Esophagus muscularis mucosa (tissue), 4 donors: Measurements from ENCODE around the gene TNRC6C. TPM values are rescaled to one million over a fixed set of nuclear protein-coding genes. Genes with fewer than 3 reads are reported as not detected.

Source experiments
- DNase-seq: peaks from one replicate; pipeline ENCODE4 v3.0.0-alpha.2; 2017; ENCODE audit errors: extremely low spot score
- H3K27ac ChIP-seq, 4 donors: fragments of 200-600 bp; sonication (generic); replicated peaks in 1 of 4; 1 replicate in 3 of 4; 2 replicates in 1 of 4; pipeline ENCODE4 v1.5.1; 2016 to 2019; ENCODE audit warnings: mild to moderate bottlenecking in 1 of 4
- H3K27me3 ChIP-seq, 4 donors: fragments of 200-600 bp; sonication (generic); one replicate each; pipeline versions ENCODE4 v1.5.1 to v1.6.0; 2016 to 2019
- H3K36me3 ChIP-seq, 4 donors: fragments of 200-600 bp; sonication (generic); one replicate each; pipeline ENCODE4 v1.5.1; 2016 to 2019
- H3K4me1 ChIP-seq, 4 donors: fragments of 200-600 bp; sonication (generic); one replicate each; pipeline ENCODE4 v1.5.1; 2016 to 2019
- H3K4me3 ChIP-seq, 4 donors: fragments of 200-600 bp; sonication (generic); 1 replicate in 2 of 4; 2 replicates in 2 of 4; pipeline ENCODE4 v1.5.1; 2016 to 2019; ENCODE audit warnings: mild to moderate bottlenecking in 4 of 4, moderate library complexity in 1 of 4
- H3K9me3 ChIP-seq, 4 donors: fragments of 200-600 bp; sonication (generic); 1 replicate in 3 of 4; 2 replicates in 1 of 4; pipeline ENCODE4 v1.5.1; 2016 to 2019
- EP300 ChIP-seq: sonication (generic); formaldehyde crosslinking; IDR thresholded peaks from one replicate; pipeline ENCODE4 v1.6.1; 2017; ENCODE audit warnings: antibody characterized with exemption
- POLR2A ChIP-seq: fragments of 450-650 bp; IDR thresholded peaks from one replicate; pipeline ENCODE4 v1.6.1; 2017; ENCODE audit warnings: antibody characterized with exemption, moderate library complexity, mild to moderate bottlenecking, low read depth
- POLR2AphosphoS5 ChIP-seq, 2 donors: sonication (generic); formaldehyde crosslinking; IDR thresholded peaks; one replicate each; pipeline ENCODE4 v1.6.1; 2017; ENCODE audit warnings: antibody characterized with exemption in 2 of 2
- WGBS: methylation state at CpG from one replicate; pipeline ENCODE4 v1.1.5; 2018; 5-methylcytosine and 5-hydroxymethylcytosine counted together
- intact Hi-C: fragments of 100-400 bp; cut with DNase I; formaldehyde crosslinking; loops from one replicate; pipeline ENCODE4 v1.15.1; 2023
- total RNA-seq, 4 donors: library from RNA; depleted of rRNA; stranded (reverse); fragments of >200 nt; gene quantifications; one replicate each; pipeline versions ENCODE4 v1.1.0 to v1.2.1, GENCODE V29; 2016
- TF ChIP-seq, protein P1 (sequence below), 3 experiments: fragments of 200-600 bp in 2 of 3; fragments of 450-650 bp in 1 of 3; sonication (generic) in 2 of 3; IDR thresholded peaks; one replicate each; pipeline ENCODE4 v1.5.1; 2017 to 2019; ENCODE audit warnings: antibody characterized with exemption in 3 of 3, mild to moderate bottlenecking in 2 of 3, moderate library complexity in 1 of 3

The TNRC6C gene
- total RNA-seq, 4 donors from 2014 or later, result 21.4 to 31.6 (median 29.0) TPM

DNA sequence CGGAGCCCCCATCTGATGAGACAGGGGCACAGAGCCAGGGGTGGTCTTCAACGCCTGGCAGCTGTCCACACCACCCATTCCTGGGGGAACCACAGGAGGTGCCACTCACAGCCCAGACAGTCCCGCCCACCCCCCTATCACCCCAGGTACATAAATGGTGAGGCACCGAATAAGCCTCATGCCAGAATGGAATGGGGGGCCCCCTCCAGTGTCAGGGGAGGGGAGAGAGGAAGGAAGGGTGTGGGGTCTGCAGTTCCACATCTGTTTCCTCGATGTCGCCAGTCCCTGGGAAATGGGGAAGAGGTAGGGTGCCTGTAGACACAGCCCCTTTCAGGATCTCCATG, 168.4 kb downstream of the TNRC6C start:
- DNase-seq, result no peak
- Histone ChIP-seq H3K9me3 (no peaks in the 10 kb centered on the region), H3K36me3 (peaks cover 0 to 44% (median 37%) of the 10 kb centered on the region in 4 donors), H3K27ac (peak overlapping the region; percentile 71 to 86 (median 78)), H3K4me3 (peak overlapping the region in 3 of 4 donors; percentile 7 to 82 (median 70)), H3K27me3 (peaks cover 5 to 52% (median 11%) of the 10 kb centered on the region in 4 donors), H3K4me1 (peaks cover 65 to 78% (median 73%) of the 10 kb centered on the region in 4 donors)
- 50% methylated on average over 1 of the region's 6 CpGs for WGBS
- intact Hi-C loops, result no loop called here
- TF ChIP-seq POLR2A (no peak), POLR2AphosphoS5 (IDR thresholded peaks at IDR 0.05) (no peak), EP300 (no peak)
- TF ChIP-seq, protein P1, sequence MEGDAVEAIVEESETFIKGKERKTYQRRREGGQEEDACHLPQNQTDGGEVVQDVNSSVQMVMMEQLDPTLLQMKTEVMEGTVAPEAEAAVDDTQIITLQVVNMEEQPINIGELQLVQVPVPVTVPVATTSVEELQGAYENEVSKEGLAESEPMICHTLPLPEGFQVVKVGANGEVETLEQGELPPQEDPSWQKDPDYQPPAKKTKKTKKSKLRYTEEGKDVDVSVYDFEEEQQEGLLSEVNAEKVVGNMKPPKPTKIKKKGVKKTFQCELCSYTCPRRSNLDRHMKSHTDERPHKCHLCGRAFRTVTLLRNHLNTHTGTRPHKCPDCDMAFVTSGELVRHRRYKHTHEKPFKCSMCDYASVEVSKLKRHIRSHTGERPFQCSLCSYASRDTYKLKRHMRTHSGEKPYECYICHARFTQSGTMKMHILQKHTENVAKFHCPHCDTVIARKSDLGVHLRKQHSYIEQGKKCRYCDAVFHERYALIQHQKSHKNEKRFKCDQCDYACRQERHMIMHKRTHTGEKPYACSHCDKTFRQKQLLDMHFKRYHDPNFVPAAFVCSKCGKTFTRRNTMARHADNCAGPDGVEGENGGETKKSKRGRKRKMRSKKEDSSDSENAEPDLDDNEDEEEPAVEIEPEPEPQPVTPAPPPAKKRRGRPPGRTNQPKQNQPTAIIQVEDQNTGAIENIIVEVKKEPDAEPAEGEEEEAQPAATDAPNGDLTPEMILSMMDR (IDR thresholded peaks at IDR 0.05), result no peak

DNA sequence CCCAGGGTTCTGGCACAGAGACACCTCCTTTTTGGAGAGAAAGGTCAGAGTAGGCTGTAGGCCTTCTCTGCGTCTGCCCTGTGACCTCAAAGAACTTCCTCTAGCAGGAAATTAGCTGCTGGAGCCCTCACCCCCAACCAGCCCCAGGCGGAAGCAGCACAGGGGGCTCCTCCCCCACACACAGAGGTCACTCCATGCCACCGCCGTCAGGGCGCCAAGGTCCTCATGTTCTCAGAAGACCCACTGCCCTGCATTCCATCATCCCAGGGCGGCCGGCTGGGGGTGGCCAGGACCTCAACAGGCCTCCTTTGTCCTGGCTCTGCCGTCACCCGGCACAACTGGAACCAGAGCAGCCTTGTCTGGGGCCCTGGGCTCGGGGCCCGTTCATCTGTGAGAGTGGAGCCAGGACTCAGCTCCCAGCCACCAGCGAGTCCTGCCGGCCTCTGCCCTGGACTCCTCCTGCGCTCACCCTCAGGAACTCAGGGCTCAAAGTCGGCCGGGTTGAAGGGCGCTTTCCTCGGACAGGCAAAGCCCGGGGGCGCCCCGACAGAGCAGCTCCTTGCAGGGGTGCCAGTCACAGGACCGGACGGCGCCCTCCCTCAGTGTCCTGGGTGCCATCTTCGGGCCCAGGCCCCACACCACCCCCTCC, 168.9 kb downstream of the TNRC6C start:
- Histone ChIP-seq H3K4me3 (peak overlapping the region; percentile 70 to 82 (median 73)), H3K36me3 (peaks cover 0 to 39% (median 32%) of the 10 kb centered on the region in 4 donors), H3K4me1 (peaks cover 70 to 83% (median 78%) of the 10 kb centered on the region in 4 donors), H3K9me3 (no peaks in the 10 kb centered on the region), H3K27me3 (peaks cover 5 to 57% (median 14%) of the 10 kb centered on the region in 4 donors), H3K27ac (peak overlapping the region; percentile 71 to 86 (median 78))
- peak; percentile 48 to 62 for TF ChIP-seq POLR2AphosphoS5 (IDR thresholded peaks at IDR 0.05)
- no peak for TF ChIP-seq POLR2A
- intact Hi-C loops, result no loop called here
- DNase-seq, result no peak
- 14% methylated on average over 1 of the region's 25 CpGs for WGBS

DNA sequence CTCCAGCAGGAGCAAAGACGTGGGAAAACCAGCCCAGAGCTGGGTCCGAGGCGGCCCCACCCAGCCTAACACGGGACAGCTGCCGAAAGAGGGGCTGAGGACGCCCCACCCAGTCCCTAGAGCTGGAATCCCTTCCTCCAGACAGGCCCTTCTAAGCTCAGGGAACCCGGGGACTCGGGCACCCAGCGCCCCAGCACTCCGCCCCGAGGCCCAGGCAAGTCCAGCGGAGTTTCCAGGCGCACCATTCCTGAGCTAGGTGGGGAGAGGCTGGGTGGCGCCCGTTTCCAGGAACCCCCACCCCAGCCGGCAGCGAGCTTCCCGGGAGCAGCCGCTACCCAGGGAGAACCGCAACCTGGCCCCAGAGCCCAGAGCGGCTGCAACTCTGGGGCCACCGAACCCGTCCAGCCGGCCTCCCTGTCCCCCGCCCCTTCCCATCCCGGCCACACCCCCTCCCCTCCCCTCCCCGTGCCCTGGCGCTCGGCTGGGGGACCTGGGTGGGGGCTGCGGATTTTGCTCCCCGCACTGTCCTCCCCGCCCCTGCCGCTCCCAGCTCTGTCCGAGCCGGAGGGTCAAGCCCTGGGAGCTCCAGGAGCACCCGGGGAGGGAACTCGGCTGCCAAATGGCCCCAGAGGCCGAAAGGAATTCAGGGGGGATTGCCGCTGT, 169.5 kb downstream of the TNRC6C start:
- DNase-seq, result no peak
- Histone ChIP-seq H3K9me3 (no peaks in the 10 kb centered on the region), H3K4me3 (peak overlapping the region; percentile 70 to 82 (median 73)), H3K4me1 (peaks cover 70 to 86% (median 82%) of the 10 kb centered on the region in 4 donors), H3K36me3 (peaks cover 0 to 33% (median 25%) of the 10 kb centered on the region in 4 donors), H3K27me3 (peaks cover 5 to 59% (median 14%) of the 10 kb centered on the region in 4 donors), H3K27ac (peak overlapping the region; percentile 71 to 86 (median 78))
- no CpG with 5 or more reads among the region's 39 CpGs for WGBS
- no peak for TF ChIP-seq POLR2A
- intact Hi-C loops, result no loop called here

DNA sequence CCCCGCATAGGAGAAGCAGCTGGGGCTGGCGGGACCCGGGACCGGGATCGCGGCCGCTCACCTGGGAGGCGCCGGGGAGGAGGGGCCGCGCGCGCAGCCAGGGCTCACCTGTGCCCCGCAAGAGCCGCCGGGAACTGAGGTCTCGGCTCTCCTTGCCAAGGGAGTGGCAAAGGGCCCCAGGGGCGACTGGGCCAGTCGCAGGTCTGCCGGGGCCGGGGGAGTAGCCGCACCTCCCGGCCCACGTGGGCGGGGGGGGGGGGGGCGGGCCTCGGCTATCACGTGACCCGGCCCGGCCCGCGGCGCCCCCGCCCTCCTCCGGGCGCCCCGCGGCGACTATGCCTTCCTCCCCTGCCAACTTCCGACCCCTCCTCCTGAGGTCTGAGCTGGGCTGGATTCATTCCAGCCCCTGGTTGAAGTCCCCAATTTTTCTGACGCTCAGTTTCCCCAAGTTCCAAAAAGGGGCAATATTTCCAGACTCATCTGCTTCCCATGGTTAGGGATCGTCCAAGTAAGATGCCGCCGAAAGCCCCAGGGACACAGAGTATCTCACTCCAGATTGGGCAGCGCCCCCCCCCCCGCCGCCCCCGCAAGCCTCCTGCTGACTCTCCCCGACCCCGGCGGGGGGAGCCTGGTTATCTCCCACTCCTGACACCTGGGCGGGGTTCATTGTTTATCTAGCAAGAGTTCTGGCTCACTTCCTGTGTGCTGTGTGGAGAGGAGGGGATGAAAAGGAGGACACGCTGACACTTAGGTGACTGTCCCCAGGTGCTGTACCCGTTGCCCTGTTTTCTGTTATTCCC, 170.2 kb downstream of the TNRC6C start, which contains the start of gene TMC6:
TMC6 (minus strand) TSS at position 205 of the 800 bp plus-strand sequence. CDS start 1,923 bp downstream, outside the sequence.
- 12% methylated on average over 21 of the region's 54 CpGs for WGBS
- intact Hi-C loops, result no loop called here
- TF ChIP-seq POLR2A (no peak), POLR2AphosphoS5 (IDR thresholded peaks at IDR 0.05) (peak in 1 of 2 donors; percentile 41)
- no peak for DNase-seq
- peak within 1 kb of the TSS; percentile 71 to 86 (median 78) for H3K27ac ChIP-seq
- peaks cover 5 to 59% (median 14%) of the 10 kb centered on the region in 4 donors for H3K27me3 ChIP-seq
- H3K4me3 ChIP-seq, result peak within 1 kb of the TSS; percentile 70 to 82 (median 73)
- peaks cover 70 to 90% (median 86%) of the 10 kb centered on the region in 4 donors for H3K4me1 ChIP-seq
- peaks cover 0 to 25% (median 21%) of the 10 kb centered on the region in 4 donors for H3K36me3 ChIP-seq
- H3K9me3 ChIP-seq, result no peaks in the 10 kb centered on the region

DNA sequence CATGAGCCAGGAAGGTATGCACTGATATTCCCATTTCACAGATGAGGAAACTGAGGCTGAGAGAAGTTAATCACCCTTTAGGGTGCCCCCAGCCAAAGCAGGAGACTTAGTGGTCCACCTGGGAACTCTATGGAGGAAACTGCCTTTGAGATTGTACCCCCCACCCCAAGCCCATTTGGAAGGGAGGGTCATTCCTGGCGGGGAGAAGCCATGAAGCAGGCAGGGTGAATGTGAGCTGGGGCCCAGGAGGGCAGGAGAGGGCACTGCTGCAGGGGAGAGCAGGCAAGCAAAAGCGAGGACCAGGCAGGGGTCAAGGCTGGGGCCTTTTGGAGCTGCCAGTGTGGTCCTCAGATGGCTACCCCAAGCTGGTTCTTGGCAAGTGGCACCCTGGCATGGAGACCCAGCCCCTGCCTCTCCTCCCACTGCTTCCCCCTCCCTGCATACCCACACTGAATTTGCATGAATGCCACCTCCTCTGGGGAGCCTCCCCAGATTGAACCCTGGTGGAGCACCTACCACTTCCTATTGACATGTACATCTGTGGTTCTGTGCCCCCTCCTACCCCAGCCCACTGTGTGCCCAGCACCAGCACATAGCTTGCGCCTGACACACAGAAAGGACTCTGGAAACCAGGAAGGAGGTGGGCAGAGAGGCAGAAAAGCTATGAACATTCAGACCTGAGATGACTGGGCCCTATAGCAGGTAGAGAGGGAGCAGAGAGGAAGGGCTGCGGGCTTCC, 171.0 kb downstream of the TNRC6C start:
- Histone ChIP-seq H3K4me3 (peak overlapping the region in 2 of 4 donors; percentile 70 to 82), H3K4me1 (peaks cover 65 to 93% (median 86%) of the 10 kb centered on the region in 4 donors), H3K27ac (peak overlapping the region in 3 of 4 donors; percentile 71 to 86 (median 76)), H3K27me3 (peaks cover 5 to 59% (median 14%) of the 10 kb centered on the region in 4 donors), H3K36me3 (peaks cover 0 to 18% (median 14%) of the 10 kb centered on the region in 4 donors), H3K9me3 (no peaks in the 10 kb centered on the region)
- no peak for DNase-seq
- 90% methylated on average over 4 of the region's 4 CpGs for WGBS
- intact Hi-C loops, result no loop called here
- no peak for TF ChIP-seq POLR2A
- TF ChIP-seq, protein P1 (IDR thresholded peaks at IDR 0.05), result no peak
- TF ChIP-seq EP300, result no peak
- no peak for TF ChIP-seq POLR2AphosphoS5 (IDR thresholded peaks at IDR 0.05)
